GM23248 (cell line): ENCODE measurements around the gene NSUN2. TPM values are rescaled to one million over a fixed set of nuclear protein-coding genes. Genes with fewer than 3 reads are reported as not detected.
"Not testable (repeated sequence)": the region's sequence is repeated elsewhere in the genome, so short reads cannot be mapped to it uniquely, and the experiment has no call there.

ENCODE experiments used
- DNase-seq: peaks from one replicate; pipeline ENCODE4 v3.0.0-alpha.2; 2015
- H2AFZ ChIP-seq: fragments of 200-600 bp; sonication (generic); 2 replicates; pipeline ENCODE4 v1.6.1; 2016; ENCODE audit warnings: antibody characterized with exemption
- H3F3A ChIP-seq: fragments of 200-600 bp; sonication (generic); 2 replicates; pipeline ENCODE4 v1.6.1; 2016; ENCODE audit warnings: mild to moderate bottlenecking, antibody characterized with exemption, mixed run types; ENCODE audit not compliant: insufficient read depth
- H3K27ac ChIP-seq: fragments of 200-600 bp; sonication (generic); 2 replicates; pipeline ENCODE4 v1.5.1; 2016; ENCODE audit warnings: mild to moderate bottlenecking
- H3K27me3 ChIP-seq: fragments of 200-600 bp; sonication (generic); replicated peaks from 2 replicates; pipeline ENCODE4 v1.6.1; 2016; ENCODE audit warnings: mild to moderate bottlenecking; ENCODE audit not compliant: insufficient read depth
- H3K36me3 ChIP-seq: fragments of 200-600 bp; sonication (generic); 2 replicates; pipeline ENCODE4 v1.6.1; 2016; ENCODE audit warnings: low read depth, mild to moderate bottlenecking
- H3K4me1 ChIP-seq: fragments of 200-600 bp; sonication (generic); 2 replicates; pipeline ENCODE4 v1.6.1; 2016; ENCODE audit warnings: mild to moderate bottlenecking; ENCODE audit not compliant: insufficient read depth
- H3K4me2 ChIP-seq: fragments of 200-600 bp; sonication (generic); one replicate; pipeline ENCODE4 v1.6.1; 2016; ENCODE audit warnings: mild to moderate bottlenecking; ENCODE audit not compliant: unreplicated experiment
- H3K4me3 ChIP-seq: fragments of 200-600 bp; sonication (generic); 2 replicates; pipeline ENCODE4 v1.5.1; 2016; ENCODE audit warnings: mild to moderate bottlenecking
- H3K79me2 ChIP-seq: fragments of 200-600 bp; sonication (generic); 2 replicates; pipeline ENCODE4 v1.6.1; 2016; ENCODE audit warnings: mild to moderate bottlenecking; ENCODE audit not compliant: insufficient read depth
- H3K9ac ChIP-seq: fragments of 200-600 bp; sonication (generic); 2 replicates; pipeline ENCODE4 v1.6.1; 2016; ENCODE audit warnings: mild to moderate bottlenecking
- H3K9me2 ChIP-seq: fragments of 200-600 bp; sonication (generic); 2 replicates; pipeline ENCODE4 v1.6.1; 2016; ENCODE audit warnings: mixed run types, mild to moderate bottlenecking, moderate library complexity; ENCODE audit not compliant: insufficient read depth
- H3K9me3 ChIP-seq: fragments of 200-600 bp; sonication (generic); one replicate; pipeline ENCODE4 v1.6.1; 2017; ENCODE audit warnings: low read depth
- H4K20me1 ChIP-seq: fragments of 200-600 bp; sonication (generic); 2 replicates; pipeline ENCODE4 v1.6.0; 2016; ENCODE audit not compliant: insufficient read depth
- EZH2 ChIP-seq: fragments of 200-600 bp; sonication (generic); IDR thresholded peaks from 2 replicates; pipeline ENCODE4 v1.6.1; 2018; ENCODE audit warnings: antibody characterized with exemption, mild to moderate bottlenecking; ENCODE audit not compliant: insufficient read depth, poor library complexity, severe bottlenecking
- EZH2phosphoT487 ChIP-seq: fragments of 200-600 bp; sonication (generic); IDR thresholded peaks from 2 replicates; pipeline ENCODE4 v1.6.1; 2018; ENCODE audit warnings: antibody characterized with exemption, moderate library complexity, mild to moderate bottlenecking, low read depth; ENCODE audit not compliant: insufficient read depth
- WGBS, 2 experiments: methylation state at CpG; one replicate each; pipeline ENCODE4 v1.1.6; 2015 to 2017; ENCODE audit warnings: low lambda C conversion rate in 2 of 2, low coverage in 1 of 2; ENCODE audit errors: missing lambda C conversion rate in 2 of 2; 5-methylcytosine and 5-hydroxymethylcytosine counted together
- in situ Hi-C: fragments of 300-500 bp; cut with MboI; formaldehyde crosslinking; loops from 2 replicates; pipeline ENCODE4 v1.15.0; 2020
- polyA plus RNA-seq: library from polyadenylated mRNA; unstranded; fragments of >200 nt; fragmentation: Nextera tagmentation; extraction: Ambion mirVana; gene quantifications from 2 replicates; pipeline ENCODE4 v1.2.1, GENCODE V29; 2016
- total RNA-seq: library from RNA; depleted of rRNA; stranded (reverse); fragments of >200 nt; shearing (Covaris generic); gene quantifications from 2 replicates; pipeline ENCODE4 v1.2.3, GENCODE V29; 2014

NSUN2 gene
- total and polyA plus RNA-seq, 2 experiments from 2014 or later: 48.2 to 51.0 TPM

DNA sequence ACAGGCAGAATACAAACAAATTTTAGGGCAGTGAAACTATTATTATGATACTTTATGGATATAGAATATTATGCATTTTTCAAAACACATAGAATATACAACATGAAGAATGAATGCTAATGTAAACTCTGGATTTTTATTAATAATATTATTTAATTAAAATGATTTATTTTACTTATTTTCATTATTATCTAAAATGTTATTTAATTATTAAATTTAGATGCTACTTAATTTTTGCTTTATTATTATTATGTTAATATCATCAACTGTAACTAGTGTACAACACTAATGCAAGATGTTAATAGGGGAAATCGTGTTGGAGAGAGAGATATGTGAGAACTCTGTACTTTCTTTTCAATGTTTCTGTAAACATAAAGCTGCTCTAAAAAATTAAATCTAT lies 41.1 kb upstream of the NSUN2 start:
- Histone ChIP-seq H3F3A (no peaks in the 10 kb centered on the region), H3K27ac (no peak overlapping the region), H3K27me3 (no peaks in the 10 kb centered on the region), H2AFZ (no peak overlapping the region), H3K9me3 (no peaks in the 10 kb centered on the region), H3K4me1 (no peaks in the 10 kb centered on the region), H3K79me2 (no peaks in the 10 kb centered on the region), H3K4me3 (no peak overlapping the region), H3K9me2 (no peaks in the 10 kb centered on the region), H3K36me3 (no peaks in the 10 kb centered on the region), H3K4me2 (no peak overlapping the region), H3K9ac (no peak overlapping the region), H4K20me1 (no peaks in the 10 kb centered on the region)
- WGBS, 2 experiments: 96 to 100% methylated on average over 1 of the region's 1 CpG
- in situ Hi-C loops: no loop called here
- no peak for DNase-seq
- TF ChIP-seq EZH2phosphoT487 (no peak), EZH2 (no peak)

DNA sequence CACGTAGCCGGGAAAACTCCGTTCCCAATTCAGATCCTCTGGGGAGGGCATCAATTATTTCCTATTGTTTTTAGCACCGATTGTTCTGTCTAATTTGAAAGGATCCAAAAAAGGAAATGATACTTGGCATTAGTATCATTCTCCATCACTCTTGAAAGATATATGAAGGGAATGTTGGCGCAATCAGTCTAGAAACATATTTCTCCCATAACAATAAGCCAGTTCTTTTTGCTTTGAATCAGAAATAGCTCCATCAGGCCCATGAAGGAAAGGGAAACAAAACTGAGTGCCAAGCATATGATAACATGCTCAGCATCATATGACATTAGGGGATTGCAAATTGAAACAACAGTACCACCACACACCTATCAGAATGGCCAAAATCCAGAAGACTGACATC lies 40.2 kb upstream of the NSUN2 start:
- Histone ChIP-seq H3K4me3 (no peak overlapping the region), H3K9me2 (no peaks in the 10 kb centered on the region), H2AFZ (no peak overlapping the region), H3K79me2 (no peaks in the 10 kb centered on the region), H3K27me3 (no peaks in the 10 kb centered on the region), H3K36me3 (no peaks in the 10 kb centered on the region), H3F3A (no peaks in the 10 kb centered on the region), H3K9ac (no peak overlapping the region), H3K27ac (no peak overlapping the region), H3K4me1 (no peaks in the 10 kb centered on the region), H3K4me2 (no peak overlapping the region), H4K20me1 (no peaks in the 10 kb centered on the region), H3K9me3 (no peaks in the 10 kb centered on the region)
- WGBS, 2 experiments: 97 to 99% methylated on average over 5 of the region's 5 CpGs
- in situ Hi-C loops: no loop called here
- no peak for DNase-seq
- TF ChIP-seq EZH2phosphoT487 (no peak), EZH2 (no peak)

DNA sequence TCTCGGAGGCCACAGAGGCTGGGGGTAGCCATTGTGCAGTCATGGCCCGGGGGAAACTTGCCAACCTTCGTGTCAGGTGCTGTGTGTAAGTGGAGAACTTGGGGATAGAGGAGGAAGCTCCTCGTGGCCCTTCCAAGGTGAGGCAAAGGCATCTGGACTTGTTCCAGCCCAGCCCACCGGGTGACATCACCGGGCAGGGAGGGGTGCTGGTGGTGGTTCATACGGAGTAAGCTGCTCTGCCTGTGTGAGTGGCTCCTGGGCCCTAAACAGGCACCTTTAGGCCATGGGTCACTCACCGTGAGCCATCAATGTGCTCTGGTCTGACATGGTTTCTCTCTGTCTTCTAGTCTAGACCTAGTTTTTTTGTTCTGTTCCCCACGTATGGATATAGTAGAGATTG lies 35.9 kb upstream of the NSUN2 start:
- H3K9me2 ChIP-seq, H3F3A ChIP-seq, H3K9ac ChIP-seq, H3K4me3 ChIP-seq, H3K36me3 ChIP-seq, in situ Hi-C loops, H3K27ac ChIP-seq, H4K20me1 ChIP-seq, H3K9me3 ChIP-seq, H3K4me2 ChIP-seq, H3K79me2 ChIP-seq, H2AFZ ChIP-seq, H3K27me3 ChIP-seq, H3K4me1 ChIP-seq, DNase-seq: not testable (repeated sequence)
- WGBS, 2 experiments: 66 to 85% methylated on average over 7 to 8 of the region's 9 CpGs

DNA sequence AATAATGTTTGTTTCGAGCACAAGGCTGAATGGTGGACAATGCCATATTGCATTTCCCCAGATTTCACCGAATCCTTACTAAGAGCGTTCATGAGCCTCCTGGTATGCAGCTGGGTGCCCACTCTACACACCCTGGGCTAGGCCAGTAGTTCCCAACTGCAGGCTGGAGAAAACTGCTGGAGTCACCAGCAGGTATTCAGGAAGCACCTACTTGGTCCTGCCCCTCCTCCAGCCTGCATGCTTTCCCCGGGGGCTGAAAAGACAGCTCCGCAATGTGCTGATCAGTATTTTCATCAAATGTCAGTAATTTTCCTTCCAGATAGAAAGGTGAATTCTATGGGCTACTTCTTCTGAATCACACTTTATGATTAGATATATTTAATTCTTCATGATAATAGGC lies 34.8 kb upstream of the NSUN2 start:
- no peaks in the 10 kb centered on the region for H3K27me3 ChIP-seq
- WGBS, 2 experiments: 95 to 99% methylated on average over 5 of the region's 5 CpGs
- in situ Hi-C loops: no loop called here
- H2AFZ ChIP-seq: no peak overlapping the region
- H3K27ac ChIP-seq: no peak overlapping the region
- H4K20me1 ChIP-seq: no peaks in the 10 kb centered on the region
- no peaks in the 10 kb centered on the region for H3K36me3 ChIP-seq
- no peaks in the 10 kb centered on the region for H3K9me2 ChIP-seq
- H3K9ac ChIP-seq: no peak overlapping the region
- no peak for DNase-seq
- no peak overlapping the region for H3K4me2 ChIP-seq
- TF ChIP-seq EZH2: no peak
- no peak overlapping the region for H3K4me3 ChIP-seq
- no peaks in the 10 kb centered on the region for H3F3A ChIP-seq
- no peaks in the 10 kb centered on the region for H3K4me1 ChIP-seq
- no peaks in the 10 kb centered on the region for H3K9me3 ChIP-seq
- H3K79me2 ChIP-seq: no peaks in the 10 kb centered on the region

DNA sequence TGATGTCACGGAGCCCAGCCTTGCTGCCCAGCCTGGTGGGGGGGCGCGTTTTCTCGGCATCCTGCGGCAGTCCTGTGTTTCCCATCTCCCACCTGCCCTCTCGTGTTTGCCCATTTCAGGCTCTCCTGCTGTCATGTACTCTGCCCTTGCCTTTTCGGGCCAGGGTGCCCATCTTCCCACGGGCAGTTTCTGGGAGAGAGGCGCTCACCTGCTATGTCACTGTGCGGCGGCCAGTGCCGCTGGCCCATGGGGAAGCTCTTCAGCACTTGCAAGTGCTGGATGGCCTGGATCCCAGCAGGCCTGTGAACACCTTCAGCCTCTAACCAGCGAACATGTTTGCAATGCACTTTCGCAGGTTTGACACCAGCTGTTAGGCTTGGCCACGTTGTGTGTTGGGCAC lies 33.9 kb upstream of the NSUN2 start:
- Histone ChIP-seq H3K4me2 (no peak overlapping the region), H3K9me2 (no peaks in the 10 kb centered on the region), H3K9me3 (no peaks in the 10 kb centered on the region), H4K20me1 (no peaks in the 10 kb centered on the region), H3K27ac (no peak overlapping the region), H3K27me3 (no peaks in the 10 kb centered on the region), H3K36me3 (no peaks in the 10 kb centered on the region), H3K9ac (no peak overlapping the region), H3K4me1 (no peaks in the 10 kb centered on the region), H3K4me3 (no peak overlapping the region), H2AFZ (no peak overlapping the region), H3K79me2 (no peaks in the 10 kb centered on the region), H3F3A (no peaks in the 10 kb centered on the region)
- in situ Hi-C loops: no loop called here
- WGBS, 2 experiments: 97 to 98% methylated on average over 15 of the region's 15 CpGs
- no peak for DNase-seq
- TF ChIP-seq EZH2phosphoT487 (no peak), EZH2 (no peak)
